ENCODE results near the gene SPATA3. TPM values are rescaled to one million over a fixed set of nuclear protein-coding genes. Genes with fewer than 3 reads are reported as not detected.
"Not testable (repeated sequence)": the region's sequence is repeated elsewhere in the genome, so short reads cannot be mapped to it uniquely, and the experiment has no call there.

Gene SPATA3
- total RNA-seq, 1 donor from 2014 or later, result not detected

DNA sequence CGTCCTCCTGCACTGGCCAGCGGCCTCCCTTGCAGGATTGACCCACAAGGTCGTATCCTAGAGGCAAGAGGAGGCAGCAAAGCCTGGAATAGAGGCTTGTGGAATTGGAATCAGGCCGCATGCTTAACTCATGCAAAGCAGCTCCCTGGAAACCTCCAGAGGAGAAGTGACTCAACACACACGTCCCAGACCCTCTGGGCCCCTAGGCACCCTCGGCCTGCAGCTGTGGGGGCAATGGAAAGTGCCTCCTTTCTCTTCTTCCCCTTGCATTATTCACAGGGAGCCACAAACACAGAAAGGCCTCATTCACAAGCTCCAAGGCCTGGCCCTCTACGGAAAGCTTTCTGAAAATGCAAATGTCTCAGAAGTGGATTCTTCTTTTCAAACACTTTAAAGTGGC, 19.6 kb downstream of the SPATA3 start:
- TF ChIP-seq, protein P1, sequence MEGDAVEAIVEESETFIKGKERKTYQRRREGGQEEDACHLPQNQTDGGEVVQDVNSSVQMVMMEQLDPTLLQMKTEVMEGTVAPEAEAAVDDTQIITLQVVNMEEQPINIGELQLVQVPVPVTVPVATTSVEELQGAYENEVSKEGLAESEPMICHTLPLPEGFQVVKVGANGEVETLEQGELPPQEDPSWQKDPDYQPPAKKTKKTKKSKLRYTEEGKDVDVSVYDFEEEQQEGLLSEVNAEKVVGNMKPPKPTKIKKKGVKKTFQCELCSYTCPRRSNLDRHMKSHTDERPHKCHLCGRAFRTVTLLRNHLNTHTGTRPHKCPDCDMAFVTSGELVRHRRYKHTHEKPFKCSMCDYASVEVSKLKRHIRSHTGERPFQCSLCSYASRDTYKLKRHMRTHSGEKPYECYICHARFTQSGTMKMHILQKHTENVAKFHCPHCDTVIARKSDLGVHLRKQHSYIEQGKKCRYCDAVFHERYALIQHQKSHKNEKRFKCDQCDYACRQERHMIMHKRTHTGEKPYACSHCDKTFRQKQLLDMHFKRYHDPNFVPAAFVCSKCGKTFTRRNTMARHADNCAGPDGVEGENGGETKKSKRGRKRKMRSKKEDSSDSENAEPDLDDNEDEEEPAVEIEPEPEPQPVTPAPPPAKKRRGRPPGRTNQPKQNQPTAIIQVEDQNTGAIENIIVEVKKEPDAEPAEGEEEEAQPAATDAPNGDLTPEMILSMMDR (IDR thresholded peaks at IDR 0.05; ENCODE audit: insufficient read depth, low read length, severe bottlenecking), result no peak
- Histone ChIP-seq H3K36me3 (ENCODE audit: control insufficient read depth, insufficient read depth, low read length) (no peaks in the 10 kb centered on the region), H3K27me3 (ENCODE audit: control insufficient read depth, insufficient read depth, low read length) (peaks cover 3% of the 10 kb centered on the region), H3K4me3 (ENCODE audit: low read depth, low read length) (no peak overlapping the region)
- DNase-seq (ENCODE audit: low read depth) (no peak), FAIRE-seq (no peak)

DNA sequence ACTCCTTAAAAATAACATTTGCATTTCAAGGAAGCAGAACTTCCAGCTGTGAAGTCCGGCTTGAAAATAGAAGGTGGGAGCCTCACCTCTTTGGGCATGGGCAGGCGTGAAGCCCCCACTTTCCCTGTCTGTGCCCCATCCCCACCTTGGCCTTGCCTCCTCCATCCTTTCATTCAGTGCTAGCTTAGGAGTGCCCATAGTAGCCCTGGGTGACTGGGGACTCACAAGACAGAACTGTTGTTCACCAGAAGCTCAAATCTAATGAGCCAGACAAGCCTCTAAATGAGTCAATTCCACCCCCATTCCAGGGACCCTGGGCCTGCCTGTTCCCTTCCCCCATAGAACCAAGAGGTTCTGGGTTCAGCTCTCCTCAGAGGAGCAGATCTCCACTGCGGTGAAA, 20.0 kb downstream of the SPATA3 start:
- H3K27me3 ChIP-seq (ENCODE audit: control insufficient read depth, insufficient read depth, low read length), result peaks cover 3% of the 10 kb centered on the region
- no peaks in the 10 kb centered on the region for H3K36me3 ChIP-seq (ENCODE audit: control insufficient read depth, insufficient read depth, low read length)
- no peak overlapping the region for H3K4me3 ChIP-seq (ENCODE audit: low read depth, low read length)
- FAIRE-seq (no peak), DNase-seq (ENCODE audit: low read depth) (no peak)
- TF ChIP-seq, protein P1 (IDR thresholded peaks at IDR 0.05; ENCODE audit: insufficient read depth, low read length, severe bottlenecking), result no peak

DNA sequence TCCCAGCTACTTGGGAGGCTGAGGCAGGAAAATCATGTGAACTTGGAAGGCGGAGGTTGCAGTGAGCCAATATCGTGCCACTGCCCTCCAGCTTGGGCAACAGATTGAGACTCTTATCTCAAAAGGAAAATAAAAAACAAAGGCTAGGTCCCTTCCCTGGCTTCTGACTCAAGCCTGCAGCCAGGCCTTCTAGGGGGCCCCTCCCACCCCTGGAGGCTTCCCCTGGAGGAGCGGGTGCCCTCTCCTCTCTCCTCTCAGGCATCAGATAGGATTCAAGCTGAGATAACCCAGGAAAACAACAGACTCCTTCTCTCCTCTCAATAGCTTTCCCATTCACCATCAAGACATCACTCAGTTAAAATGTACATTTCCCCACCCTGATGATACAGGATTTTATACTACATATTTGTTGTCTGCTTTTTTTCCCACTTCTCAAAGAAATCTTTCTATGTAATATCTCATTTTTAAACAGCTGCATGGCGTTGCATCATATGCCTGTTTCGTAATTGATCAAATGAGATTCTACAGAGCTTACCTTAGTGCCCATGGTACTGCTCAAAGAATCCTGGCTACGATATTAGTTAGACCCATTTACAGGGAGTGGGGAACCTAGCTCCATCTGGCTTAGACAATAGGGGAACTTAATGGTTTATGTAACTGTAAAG, 20.8 kb downstream of the SPATA3 start:
- DNase-seq (ENCODE audit: low read depth), result no peak
- FAIRE-seq, result no peak
- no peak overlapping the region for H3K4me3 ChIP-seq (ENCODE audit: low read depth, low read length)
- H3K36me3 ChIP-seq (ENCODE audit: control insufficient read depth, insufficient read depth, low read length), result no peaks in the 10 kb centered on the region
- peaks cover 1% of the 10 kb centered on the region for H3K27me3 ChIP-seq (ENCODE audit: control insufficient read depth, insufficient read depth, low read length)
- TF ChIP-seq, protein P1 (IDR thresholded peaks at IDR 0.05; ENCODE audit: insufficient read depth, low read length, severe bottlenecking), result no peak

DNA sequence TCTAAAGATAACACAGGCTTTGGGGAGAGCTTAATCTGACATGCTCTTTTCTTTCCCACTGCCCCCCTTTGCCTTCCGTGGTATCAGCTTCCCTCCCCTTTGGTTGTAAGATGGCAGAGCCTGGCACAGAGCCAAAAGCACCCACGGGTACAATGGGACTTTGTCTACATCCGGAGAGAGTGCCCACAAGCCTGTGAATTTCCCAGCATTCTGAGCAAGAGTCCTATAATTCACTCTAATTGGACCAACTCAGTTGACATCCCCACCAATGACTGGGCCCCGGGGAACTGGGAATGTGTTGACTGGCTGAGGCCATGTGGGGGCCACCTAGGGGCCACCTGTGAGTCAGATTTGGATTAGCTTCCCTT, 21.3 kb downstream of the SPATA3 start:
- H3K36me3 ChIP-seq (ENCODE audit: control insufficient read depth, insufficient read depth, low read length), result no peaks in the 10 kb centered on the region
- H3K4me3 ChIP-seq (ENCODE audit: low read depth, low read length), result no peak overlapping the region
- TF ChIP-seq, protein P1 (IDR thresholded peaks at IDR 0.05; ENCODE audit: insufficient read depth, low read length, severe bottlenecking), result no peak
- FAIRE-seq, result no peak
- H3K27me3 ChIP-seq (ENCODE audit: control insufficient read depth, insufficient read depth, low read length), result no peaks in the 10 kb centered on the region
- no peak for DNase-seq (ENCODE audit: low read depth)

DNA sequence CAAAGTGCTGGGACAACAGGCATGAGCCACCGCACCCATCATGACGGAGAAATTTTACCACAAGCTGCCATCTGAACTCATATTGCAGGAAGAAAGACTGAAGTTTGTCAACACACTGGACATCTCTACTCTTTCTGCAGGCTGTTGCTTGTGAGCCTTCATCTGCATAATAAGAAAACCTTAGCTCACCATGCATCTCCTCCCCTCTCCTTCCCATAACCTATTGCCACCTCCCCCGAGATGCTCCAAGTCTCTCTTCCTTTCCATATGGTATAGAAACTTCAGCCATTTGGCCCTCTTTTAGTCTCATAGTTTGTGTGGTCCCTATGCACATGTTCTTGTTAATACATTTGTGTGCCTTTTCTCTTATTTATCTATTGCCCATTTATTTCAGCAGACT, 22.3 kb downstream of the SPATA3 start:
- no peaks in the 10 kb centered on the region for H3K36me3 ChIP-seq (ENCODE audit: control insufficient read depth, insufficient read depth, low read length)
- no peak overlapping the region for H3K4me3 ChIP-seq (ENCODE audit: low read depth, low read length)
- no peaks in the 10 kb centered on the region for H3K27me3 ChIP-seq (ENCODE audit: control insufficient read depth, insufficient read depth, low read length)
- no peak for DNase-seq (ENCODE audit: low read depth)
- FAIRE-seq, result no peak
- TF ChIP-seq, protein P1 (IDR thresholded peaks at IDR 0.05; ENCODE audit: insufficient read depth, low read length, severe bottlenecking), result no peak

DNA sequence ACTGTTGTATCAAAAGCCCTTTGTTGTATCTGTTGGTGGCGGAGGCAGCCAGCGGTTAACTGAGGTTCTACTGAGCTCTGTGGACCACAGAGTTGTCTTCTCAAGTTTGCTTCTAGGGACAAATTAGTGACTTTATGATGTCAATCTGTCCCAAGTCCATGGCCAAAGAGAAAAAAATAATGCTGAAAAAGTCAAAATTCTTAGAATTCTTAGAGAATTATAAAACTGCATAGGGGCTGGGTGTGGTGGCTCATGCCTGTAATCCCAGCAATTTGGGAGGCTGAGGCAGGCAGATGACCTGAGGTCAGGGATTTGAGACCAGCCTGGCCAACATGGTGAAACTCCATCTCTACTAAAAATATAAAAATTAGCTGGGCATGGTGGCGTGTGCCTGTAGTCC, 29.1 kb downstream of the SPATA3 start:
- not testable (repeated sequence) for H3K36me3 ChIP-seq (ENCODE audit: control insufficient read depth, insufficient read depth, low read length); DNase-seq (ENCODE audit: low read depth); FAIRE-seq; H3K27me3 ChIP-seq (ENCODE audit: control insufficient read depth, insufficient read depth, low read length); H3K4me3 ChIP-seq (ENCODE audit: low read depth, low read length)

All from bronchial epithelial cell (primary cell).